PC-9 (cell line): ENCODE results near the gene ARL8A.

Source experiments
- EZH2 ChIP-seq: fragments of 200-600 bp; sonication (generic); IDR thresholded peaks from 2 replicates; pipeline ENCODE4 v1.8.0; 2017; ENCODE audit warnings: antibody characterized with exemption, low read depth
- TF ChIP-seq, protein P1 (sequence below): fragments of 200-600 bp; sonication (generic); conservative IDR thresholded peaks from 2 replicates; pipeline ENCODE4 v1.6.1; 2017; ENCODE audit warnings: mixed run types, antibody characterized with exemption, mild to moderate bottlenecking, moderate library complexity

DNA sequence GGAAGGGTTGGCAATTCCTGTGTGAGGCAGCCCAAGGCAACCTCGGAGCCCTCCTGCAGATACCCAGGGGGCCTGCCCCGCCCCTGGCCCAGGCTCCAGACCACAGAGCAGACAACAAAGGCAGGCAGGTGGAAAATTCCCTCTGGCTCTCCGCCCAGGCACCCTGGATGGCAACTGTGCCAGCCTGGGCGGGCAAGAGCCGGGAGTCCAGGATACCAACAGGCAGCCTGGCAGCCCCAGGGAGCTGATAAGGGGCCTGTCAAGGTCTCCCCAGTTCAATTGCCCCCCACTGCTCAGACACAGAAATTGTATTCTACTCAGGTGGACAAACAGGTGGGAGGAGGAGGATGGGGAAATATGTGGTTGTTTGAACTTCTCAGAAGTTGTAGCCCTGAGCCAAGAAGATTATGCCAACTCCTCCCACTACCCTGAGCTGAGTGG lies 37.2 kb downstream of the ARL8A start:
- TF ChIP-seq, protein P1, sequence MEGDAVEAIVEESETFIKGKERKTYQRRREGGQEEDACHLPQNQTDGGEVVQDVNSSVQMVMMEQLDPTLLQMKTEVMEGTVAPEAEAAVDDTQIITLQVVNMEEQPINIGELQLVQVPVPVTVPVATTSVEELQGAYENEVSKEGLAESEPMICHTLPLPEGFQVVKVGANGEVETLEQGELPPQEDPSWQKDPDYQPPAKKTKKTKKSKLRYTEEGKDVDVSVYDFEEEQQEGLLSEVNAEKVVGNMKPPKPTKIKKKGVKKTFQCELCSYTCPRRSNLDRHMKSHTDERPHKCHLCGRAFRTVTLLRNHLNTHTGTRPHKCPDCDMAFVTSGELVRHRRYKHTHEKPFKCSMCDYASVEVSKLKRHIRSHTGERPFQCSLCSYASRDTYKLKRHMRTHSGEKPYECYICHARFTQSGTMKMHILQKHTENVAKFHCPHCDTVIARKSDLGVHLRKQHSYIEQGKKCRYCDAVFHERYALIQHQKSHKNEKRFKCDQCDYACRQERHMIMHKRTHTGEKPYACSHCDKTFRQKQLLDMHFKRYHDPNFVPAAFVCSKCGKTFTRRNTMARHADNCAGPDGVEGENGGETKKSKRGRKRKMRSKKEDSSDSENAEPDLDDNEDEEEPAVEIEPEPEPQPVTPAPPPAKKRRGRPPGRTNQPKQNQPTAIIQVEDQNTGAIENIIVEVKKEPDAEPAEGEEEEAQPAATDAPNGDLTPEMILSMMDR = no peak
- TF ChIP-seq EZH2 = no peak
